ENCODE results near the gene EDC4. TPM values are rescaled to one million over a fixed set of nuclear protein-coding genes. Genes with fewer than 3 reads are reported as not detected.

The EDC4 gene
- total and polyA plus RNA-seq, 2 of the 8 experiments (the other 6 are each of a cell fraction or from before 2014, with no cell fraction given): 58.5 to 72.7 TPM

DNA sequence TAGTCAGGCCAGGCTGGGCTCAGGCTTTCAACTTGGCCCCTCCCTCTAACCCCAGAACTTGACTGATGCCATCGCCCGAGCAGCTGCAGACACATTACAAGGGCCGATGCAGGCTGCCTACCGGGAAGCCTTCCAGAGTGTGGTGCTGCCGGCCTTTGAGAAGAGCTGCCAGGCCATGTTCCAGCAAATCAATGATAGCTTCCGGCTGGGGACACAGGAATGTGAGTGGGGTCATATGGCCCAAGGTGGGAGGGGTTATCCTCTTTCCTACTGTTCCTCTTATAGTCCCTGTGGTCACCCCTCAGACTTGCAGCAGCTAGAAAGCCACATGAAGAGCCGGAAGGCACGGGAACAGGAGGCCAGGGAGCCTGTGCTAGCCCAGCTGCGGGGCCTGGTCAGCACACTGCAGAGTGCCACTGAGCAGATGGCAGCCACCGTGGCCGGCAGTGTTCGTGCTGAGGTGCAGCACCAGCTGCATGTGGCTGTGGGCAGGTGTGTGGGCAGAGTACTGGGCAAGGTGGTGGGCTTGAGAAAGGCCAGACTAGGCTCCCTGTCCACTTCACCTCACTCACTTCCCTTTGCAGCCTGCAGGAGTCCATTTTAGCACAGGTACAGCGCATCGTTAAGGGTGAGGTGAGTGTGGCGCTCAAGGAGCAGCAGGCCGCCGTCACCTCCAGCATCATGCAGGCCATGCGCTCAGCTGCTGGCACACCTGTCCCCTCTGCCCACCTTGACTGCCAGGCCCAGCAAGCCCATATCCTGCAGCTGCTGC is 9.7 kb downstream of the EDC4 start:
- no peak overlapping the region for H3K9ac ChIP-seq (replicated peaks in 1 of 4; ENCODE audit: extremely low read depth in 1 of 4, low read depth in 3 of 4, low read length in 3 of 4)
- ChIA-PET CTCF (ENCODE audit: partially characterized antibody) (interaction anchor here (0.7 to 21.8 kb wide), 34 partner anchors 8 to 361 kb away, joined by 3 to 623 read pairs (median 6); partner anchors contain the start of genes CTRL, EDC4, LCAT and PSMB10), POLR2A (ENCODE audit: partially characterized antibody) (interaction anchor here (0.6 to 6.3 kb wide), 9 partner anchors 9 to 53 kb away, joined by 3 to 45 read pairs (median 4); partner anchors contain the start of genes CTRL, EDC4, PSKH1 and PSMB10)
- H4K91ac ChIP-seq (replicated peaks; ENCODE audit: insufficient read length, low read length): no peak overlapping the region
- no peak overlapping the region for H3K14ac ChIP-seq (ENCODE audit: insufficient read length)
- peaks cover 31 to 53% (median 44%) of the 10 kb centered on the region in 4 experiments for H3K36me3 ChIP-seq (ENCODE audit: control insufficient read depth in 2 of 4, insufficient read depth in 4 of 4, low read length in 3 of 4)
- H3K27me3 ChIP-seq (replicated peaks in 1 of 4; ENCODE audit: control insufficient read depth in 3 of 4, extremely low read depth in 1 of 4, insufficient read depth in 3 of 4, low read length in 3 of 4): no peaks in the 10 kb centered on the region
- no peak overlapping the region for H3K18ac ChIP-seq (ENCODE audit: extremely low read depth, low read length)
- 0 out of 2 replicates have a peak, but pooled peaks cover 2% of the 10 kb centered on the region for H3K23me2 ChIP-seq (ENCODE audit: low read depth, low read length)
- H3K9me3 ChIP-seq (ENCODE audit: insufficient read depth in 2 of 2, low read depth in 1 of 2, low read length in 1 of 2): no peaks in the 10 kb centered on the region
- peaks cover 11 to 17% of the 10 kb centered on the region in 2 experiments for H4K20me1 ChIP-seq (replicated peaks in 1 of 2; ENCODE audit: control insufficient read depth in 1 of 2, insufficient read depth in 2 of 2, low read length in 2 of 2)
- no peaks in the 10 kb centered on the region; the same call in 1 of the 2 replicates for H3K79me1 ChIP-seq (ENCODE audit: low read depth, low read length)
- H2BK15ac ChIP-seq (ENCODE audit: low read length): no peak overlapping the region
- no peak overlapping the region for H3K4me3 ChIP-seq (ENCODE audit: extremely low read depth in 1 of 4, insufficient read depth in 2 of 4, low read depth in 3 of 4, low read length in 4 of 4)
- 93% methylated on average over 18 of the region's 18 CpGs; no CpG with 5 or more reads in 1 of the 2 experiments for WGBS, 2 experiments (ENCODE audit: extremely low coverage in 1 of 2, insufficient coverage in 1 of 2, insufficient read length in 1 of 2, insufficient replicate concordance in 2 of 2, low coverage in 1 of 2, low lambda C conversion rate in 2 of 2, missing lambda C conversion rate in 1 of 2)
- FAIRE-seq: no peak
- H3K4me2 ChIP-seq (ENCODE audit: insufficient read depth in 1 of 2, low read depth in 2 of 2, low read length in 2 of 2): no peak overlapping the region
- H3K56ac ChIP-seq (replicated peaks; ENCODE audit: insufficient read length, low read depth, low read length): no peak overlapping the region
- no peak overlapping the region for H2BK12ac ChIP-seq (ENCODE audit: low read depth, low read length)
- H3K27ac ChIP-seq (ENCODE audit: low read depth, low read length): no peak overlapping the region
- no peak overlapping the region; the same call in 1 of the 2 replicates for H4K8ac ChIP-seq (ENCODE audit: extremely low read depth, insufficient read depth, low read length)
- TF ChIP-seq RBBP5 (IDR thresholded peaks at IDR 0.05; ENCODE audit: borderline replicate concordance, low read depth, low read length) (no peak), HDAC2 (IDR thresholded peaks at IDR 0.05; ENCODE audit: borderline replicate concordance in 1 of 2, low read depth in 2 of 2, low read length in 2 of 2) (no peak)
- H3K4me1 ChIP-seq (replicated peaks in 1 of 4; ENCODE audit: control insufficient read depth in 3 of 4, insufficient read depth in 4 of 4, low read length in 3 of 4): peaks cover 5 to 15% (median 11%) of the 10 kb centered on the region in 4 experiments
- no peak for DNase-seq (ENCODE audit: low read depth in 1 of 2, low spot score in 2 of 2)
- no peak overlapping the region for H3K4ac ChIP-seq (replicated peaks; ENCODE audit: insufficient read length, low read depth, low read length)
- no peak overlapping the region for H2BK20ac ChIP-seq (ENCODE audit: low read length)
- no peak overlapping the region for H3K23ac ChIP-seq (ENCODE audit: insufficient read length)
- no peak overlapping the region for H2BK120ac ChIP-seq (replicated peaks; ENCODE audit: low read depth, low read length)
- H3K79me2 ChIP-seq (ENCODE audit: control insufficient read depth in 1 of 2, insufficient read depth in 2 of 2, low read length in 2 of 2): no peaks in the 10 kb centered on the region
- no peak overlapping the region for H2AFZ ChIP-seq (ENCODE audit: low read length)
- H2AK5ac ChIP-seq (ENCODE audit: low read depth, low read length): no peak overlapping the region
- H2BK5ac ChIP-seq (ENCODE audit: low read depth, low read length): no peak overlapping the region
- H4K5ac ChIP-seq (ENCODE audit: insufficient read length, low read depth, low read length): no peak overlapping the region

Measured in H1 (cell line).